K562 (cell line): ENCODE measurements around the gene NTN3. TPM values are rescaled to one million over a fixed set of nuclear protein-coding genes. Genes with fewer than 3 reads are reported as not detected.
A peak's percentile ranks its signal among the peaks of the same experiment; 100 is the strongest.

Experiments
- ADNP ChIP-seq: fragments of 200-800 bp; sonication (Bioruptor generic); IDR thresholded peaks from 2 replicates; pipeline ENCODE4 v1.6.1; 2016; ENCODE audit warnings: missing genetic modification characterization, missing compliant biosample characterization
- CCNT2 ChIP-seq: IDR thresholded peaks from 2 replicates; pipeline ENCODE4 v1.6.1; 2011; ENCODE audit warnings: borderline replicate concordance, low read depth, mild to moderate bottlenecking, moderate library complexity, mixed read lengths, low read length; ENCODE audit not compliant: insufficient read length; ENCODE audit errors: extremely low read depth
- GABPB1 ChIP-seq: sonication (generic); formaldehyde crosslinking; IDR thresholded peaks from 2 replicates; pipeline ENCODE4 v1.8.0; 2022; ENCODE audit warnings: mild to moderate bottlenecking, missing genetic modification reagents
- HDAC2 ChIP-seq: fragments of 450-650 bp; IDR thresholded peaks from 2 replicates; pipeline ENCODE4 v1.6.1; 2016; ENCODE audit warnings: mild to moderate bottlenecking
- HDAC8 ChIP-seq: fragments of 450-650 bp; IDR thresholded peaks from 2 replicates; pipeline ENCODE4 v1.6.1; 2016; ENCODE audit warnings: mild to moderate bottlenecking, missing genetic modification characterization, moderate library complexity, missing compliant biosample characterization
- IFI16 ChIP-seq: fragments of 250-450 bp; sonication (Bioruptor Pico); IDR thresholded peaks from 2 replicates; pipeline ENCODE4 v2.1.2; 2022; ENCODE audit warnings: mild to moderate bottlenecking, inconsistent platforms
- ILF3 ChIP-seq: fragments of 450-650 bp; IDR thresholded peaks from 2 replicates; pipeline ENCODE4 v1.6.1; 2018; ENCODE audit warnings: antibody characterized with exemption, mild to moderate bottlenecking, moderate library complexity, borderline replicate concordance
- MTA3 ChIP-seq: fragments of 450-650 bp; formaldehyde crosslinking; IDR thresholded peaks from 2 replicates; pipeline ENCODE4 v1.6.1; 2017; ENCODE audit warnings: mild to moderate bottlenecking, borderline replicate concordance
- NFIX ChIP-seq: fragments of 250-450 bp; sonication (Bioruptor Pico); IDR thresholded peaks from 2 replicates; pipeline ENCODE4 v1.4.0; 2020; ENCODE audit warnings: low read depth, mild to moderate bottlenecking, moderate library complexity
- PHF8 ChIP-seq: fragments of 200-600 bp; sonication (generic); IDR thresholded peaks from 2 replicates; pipeline ENCODE4 v1.6.1; 2012; ENCODE audit warnings: mixed run types, mild to moderate bottlenecking, inconsistent platforms, low read length, moderate library complexity, borderline replicate concordance
- PML ChIP-seq: IDR thresholded peaks from 2 replicates; pipeline ENCODE4 v1.6.1; 2012; ENCODE audit warnings: low read length, inconsistent platforms
- RB1 ChIP-seq: fragments of 450-650 bp; IDR thresholded peaks from 2 replicates; pipeline ENCODE4 v1.6.1; 2017; ENCODE audit warnings: low read depth, mild to moderate bottlenecking
- RUNX1 ChIP-seq: sonication (generic); IDR thresholded peaks from 2 replicates; pipeline ENCODE4 v1.6.1; 2016; ENCODE audit warnings: antibody characterized with exemption, low read depth
- SMARCA5 ChIP-seq: fragments of 450-650 bp; IDR thresholded peaks from 2 replicates; pipeline ENCODE4 v1.6.1; 2016
- TBL1XR1 ChIP-seq, 2 experiments: IDR thresholded peaks; 2 replicates each; pipeline ENCODE4 v1.6.1; 2012; ENCODE audit warnings: improper control_type of control experiment in 2 of 2, low read length in 2 of 2, mild to moderate bottlenecking in 1 of 2
- TGIF2 ChIP-seq: sonication (generic); formaldehyde crosslinking; IDR thresholded peaks from 2 replicates; pipeline ENCODE4 v1.8.1; 2022; ENCODE audit warnings: mild to moderate bottlenecking, missing genetic modification reagents, moderate library complexity
- ZNF584 ChIP-seq: fragments of 200-800 bp; sonication (Bioruptor generic); IDR thresholded peaks from 2 replicates; pipeline ENCODE4 v1.6.1; 2016; ENCODE audit warnings: low read depth, mild to moderate bottlenecking, missing genetic modification characterization, missing compliant biosample characterization
- polyA plus RNA-seq, 8 experiments: library from polyadenylated mRNA; depleted of rRNA in 4 of 8; stranded (reverse) in 5 of 8; unstranded in 3 of 8; fragments of >200 nt; fragmentation: Nextera tagmentation in 2 of 8; fragmentation: Illumina TruSeq in 1 of 8; extraction: Ambion mirVana in 2 of 8; extraction: Trizol in 1 of 8; gene quantifications; 2 replicates each; pipeline versions ENCODE4 v1.2.1 to v1.2.3, GENCODE V29; 2011 to 2014; ENCODE audit warnings: inconsistent platforms in 1 of 8, missing spikeins in 1 of 8
- total RNA-seq, 7 experiments: library from RNA; depleted of rRNA in 6 of 7; stranded (reverse); fragments of >200 nt in 6 of 7; fragmentation: Illumina TruSeq in 2 of 7; extraction: Trizol in 2 of 7; gene quantifications; 2 replicates each; pipeline versions ENCODE4 v1.2.1 to v1.2.3, GENCODE V29; 2011 to 2021; ENCODE audit warnings: low replicate concordance in 1 of 7
- TF ChIP-seq, protein P1 (sequence below): fragments of 250-450 bp; sonication (Bioruptor Pico); IDR thresholded peaks from 2 replicates; pipeline ENCODE4 v1.5.0; 2020; ENCODE audit warnings: mild to moderate bottlenecking, borderline replicate concordance
- TF ChIP-seq, protein P2 (sequence below), 3 experiments: fragments of 200-800 bp in 1 of 3; fragments of 250-450 bp in 1 of 3; fragments of 450-650 bp in 1 of 3; sonication (Bioruptor Pico) in 1 of 3; sonication (Bioruptor generic) in 1 of 3; formaldehyde crosslinking in 1 of 3; IDR thresholded peaks; 2 replicates each; pipeline versions ENCODE4 v1.6.1 to v1.8.0; 2016 to 2022; ENCODE audit warnings: mild to moderate bottlenecking in 2 of 3, missing genetic modification characterization in 2 of 3, missing compliant biosample characterization in 1 of 3, moderate library complexity in 1 of 3
- TF ChIP-seq, protein P3 (sequence below): sonication (generic); formaldehyde crosslinking; IDR thresholded peaks from 2 replicates; pipeline ENCODE4 v1.8.1; 2022; ENCODE audit warnings: missing genetic modification reagents

The NTN3 gene
- total and polyA plus RNA-seq, 9 of the 15 experiments (the other 6 are each of a cell fraction or from before 2014, with no cell fraction given), result not detected

DNA sequence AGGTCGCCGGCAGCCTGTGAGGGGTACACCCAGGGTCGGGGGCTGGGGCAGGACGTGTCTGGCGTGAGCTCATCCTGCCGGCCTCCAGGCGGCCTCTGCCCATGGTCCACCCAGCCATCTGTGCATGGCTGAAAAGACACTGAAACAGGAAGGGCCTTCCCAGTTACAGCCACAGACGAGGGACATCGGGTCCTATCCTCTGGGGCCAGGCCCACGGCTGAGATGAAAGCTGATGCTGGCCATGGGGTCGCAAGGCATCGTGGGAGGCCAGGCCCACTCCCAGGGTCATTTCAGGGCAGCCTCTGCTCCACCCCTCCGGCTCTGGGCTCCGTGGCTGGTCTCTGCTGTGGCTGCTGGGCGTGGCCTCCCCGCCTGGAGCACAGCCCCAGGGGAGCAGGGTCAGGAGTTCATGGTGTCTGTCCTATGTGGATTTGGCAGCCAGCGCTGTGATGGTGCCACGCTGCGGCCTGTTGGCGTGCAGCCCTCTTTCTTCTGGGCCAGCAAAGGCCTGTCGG lies 26.1 kb downstream of the NTN3 start (continued):
- peak; percentile 61 for TF ChIP-seq CCNT2
- TF ChIP-seq SMARCA5, result no peak
- no peak for TF ChIP-seq HDAC2
- peak in 1 of 2 experiments; percentile 31; a peak in 1 of 4 replicates for TF ChIP-seq TBL1XR1 (IDR thresholded peaks at IDR 0.05; ENCODE audit: low read length in 2 of 2)
- TF ChIP-seq, protein P1, sequence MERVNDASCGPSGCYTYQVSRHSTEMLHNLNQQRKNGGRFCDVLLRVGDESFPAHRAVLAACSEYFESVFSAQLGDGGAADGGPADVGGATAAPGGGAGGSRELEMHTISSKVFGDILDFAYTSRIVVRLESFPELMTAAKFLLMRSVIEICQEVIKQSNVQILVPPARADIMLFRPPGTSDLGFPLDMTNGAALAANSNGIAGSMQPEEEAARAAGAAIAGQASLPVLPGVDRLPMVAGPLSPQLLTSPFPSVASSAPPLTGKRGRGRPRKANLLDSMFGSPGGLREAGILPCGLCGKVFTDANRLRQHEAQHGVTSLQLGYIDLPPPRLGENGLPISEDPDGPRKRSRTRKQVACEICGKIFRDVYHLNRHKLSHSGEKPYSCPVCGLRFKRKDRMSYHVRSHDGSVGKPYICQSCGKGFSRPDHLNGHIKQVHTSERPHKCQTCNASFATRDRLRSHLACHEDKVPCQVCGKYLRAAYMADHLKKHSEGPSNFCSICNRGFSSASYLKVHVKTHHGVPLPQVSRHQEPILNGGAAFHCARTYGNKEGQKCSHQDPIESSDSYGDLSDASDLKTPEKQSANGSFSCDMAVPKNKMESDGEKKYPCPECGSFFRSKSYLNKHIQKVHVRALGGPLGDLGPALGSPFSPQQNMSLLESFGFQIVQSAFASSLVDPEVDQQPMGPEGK (CRISPR knock-in tag), result no peak
- TF ChIP-seq HDAC8 (tag), result no peak
- TF ChIP-seq PML, result no peak
- TF ChIP-seq IFI16, result no peak
- TF ChIP-seq RB1, result peak; percentile 53; the same call in 1 of the 2 replicates
- no peak for TF ChIP-seq NFIX (CRISPR knock-in tag)
- no peak for TF ChIP-seq ADNP (tag)
- TF ChIP-seq, protein P2, sequence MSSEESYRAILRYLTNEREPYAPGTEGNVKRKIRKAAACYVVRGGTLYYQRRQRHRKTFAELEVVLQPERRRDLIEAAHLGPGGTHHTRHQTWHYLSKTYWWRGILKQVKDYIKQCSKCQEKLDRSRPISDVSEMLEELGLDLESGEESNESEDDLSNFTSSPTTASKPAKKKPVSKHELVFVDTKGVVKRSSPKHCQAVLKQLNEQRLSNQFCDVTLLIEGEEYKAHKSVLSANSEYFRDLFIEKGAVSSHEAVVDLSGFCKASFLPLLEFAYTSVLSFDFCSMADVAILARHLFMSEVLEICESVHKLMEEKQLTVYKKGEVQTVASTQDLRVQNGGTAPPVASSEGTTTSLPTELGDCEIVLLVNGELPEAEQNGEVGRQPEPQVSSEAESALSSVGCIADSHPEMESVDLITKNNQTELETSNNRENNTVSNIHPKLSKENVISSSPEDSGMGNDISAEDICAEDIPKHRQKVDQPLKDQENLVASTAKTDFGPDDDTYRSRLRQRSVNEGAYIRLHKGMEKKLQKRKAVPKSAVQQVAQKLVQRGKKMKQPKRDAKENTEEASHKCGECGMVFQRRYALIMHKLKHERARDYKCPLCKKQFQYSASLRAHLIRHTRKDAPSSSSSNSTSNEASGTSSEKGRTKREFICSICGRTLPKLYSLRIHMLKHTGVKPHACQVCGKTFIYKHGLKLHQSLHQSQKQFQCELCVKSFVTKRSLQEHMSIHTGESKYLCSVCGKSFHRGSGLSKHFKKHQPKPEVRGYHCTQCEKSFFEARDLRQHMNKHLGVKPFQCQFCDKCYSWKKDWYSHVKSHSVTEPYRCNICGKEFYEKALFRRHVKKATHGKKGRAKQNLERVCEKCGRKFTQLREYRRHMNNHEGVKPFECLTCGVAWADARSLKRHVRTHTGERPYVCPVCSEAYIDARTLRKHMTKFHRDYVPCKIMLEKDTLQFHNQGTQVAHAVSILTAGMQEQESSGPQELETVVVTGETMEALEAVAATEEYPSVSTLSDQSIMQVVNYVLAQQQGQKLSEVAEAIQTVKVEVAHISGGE (CRISPR knock-in tag; IDR thresholded peaks at IDR 0.05), result no peak
- no peak for TF ChIP-seq ZNF584
- TF ChIP-seq, protein P3, sequence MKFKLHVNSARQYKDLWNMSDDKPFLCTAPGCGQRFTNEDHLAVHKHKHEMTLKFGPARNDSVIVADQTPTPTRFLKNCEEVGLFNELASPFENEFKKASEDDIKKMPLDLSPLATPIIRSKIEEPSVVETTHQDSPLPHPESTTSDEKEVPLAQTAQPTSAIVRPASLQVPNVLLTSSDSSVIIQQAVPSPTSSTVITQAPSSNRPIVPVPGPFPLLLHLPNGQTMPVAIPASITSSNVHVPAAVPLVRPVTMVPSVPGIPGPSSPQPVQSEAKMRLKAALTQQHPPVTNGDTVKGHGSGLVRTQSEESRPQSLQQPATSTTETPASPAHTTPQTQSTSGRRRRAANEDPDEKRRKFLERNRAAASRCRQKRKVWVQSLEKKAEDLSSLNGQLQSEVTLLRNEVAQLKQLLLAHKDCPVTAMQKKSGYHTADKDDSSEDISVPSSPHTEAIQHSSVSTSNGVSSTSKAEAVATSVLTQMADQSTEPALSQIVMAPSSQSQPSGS, result no peak
- no peak for TF ChIP-seq PHF8
- TF ChIP-seq TGIF2 (CRISPR knock-in tag), result no peak
- no peak for TF ChIP-seq ILF3
- TF ChIP-seq GABPB1 (CRISPR knock-in tag), result no peak
- TF ChIP-seq MTA3, result peak; percentile 80; the same call in 1 of the 2 replicates
- no peak for TF ChIP-seq RUNX1
